Activated T-cell treated with anti-CD3 and anti-CD28 coated beads, Interleukin-2, amount 50 U/mL, for 72 hours (primary cell): ENCODE results near the gene AGL. TPM values are rescaled to one million over a fixed set of nuclear protein-coding genes. Genes with fewer than 3 reads are reported as not detected.
A peak's percentile ranks its signal among the peaks of the same experiment; 100 is the strongest.

Experiments used
- ATAC-seq, 2 donors: fragments of 150-1000 bp; cut with Tn5 transposase; replicated peaks in 1 of 2; 2 replicates each; pipeline ENCODE4 v1.10.0; 2021; ENCODE audit warnings: moderate library complexity in 2 of 2, mild to moderate bottlenecking in 1 of 2
- DNase-seq, 2 donors: peaks; one replicate each; pipeline ENCODE4 v3.0.0; 2021 to 2022; ENCODE audit warnings: mixed read lengths in 1 of 2
- H3K27ac Mint-ChIP-seq: one replicate; pipeline ENCODE4 v1.8.0; 2022; ENCODE audit warnings: mild to moderate bottlenecking, moderate library complexity, mixed read lengths
- H3K27me3 Mint-ChIP-seq: one replicate; pipeline ENCODE4 v1.8.0; 2022; ENCODE audit warnings: low read depth, mixed read lengths
- H3K36me3 Mint-ChIP-seq, 2 donors: one replicate each; pipeline ENCODE4 v1.8.0; 2022; ENCODE audit warnings: mixed read lengths in 2 of 2, mild to moderate bottlenecking in 1 of 2; ENCODE audit not compliant: insufficient read depth in 2 of 2
- H3K4me1 Mint-ChIP-seq: one replicate; pipeline ENCODE4 v1.8.0; 2022; ENCODE audit warnings: low read depth, mixed read lengths
- H3K4me3 Mint-ChIP-seq, 2 donors: one replicate each; pipeline ENCODE4 v1.8.0; 2022; ENCODE audit warnings: mild to moderate bottlenecking in 2 of 2, mixed read lengths in 2 of 2, moderate library complexity in 2 of 2
- H3K9me3 Mint-ChIP-seq, 2 donors: one replicate each; pipeline ENCODE4 v1.8.0; 2022; ENCODE audit warnings: mixed read lengths in 2 of 2
- total RNA-seq, 2 donors: library from RNA; stranded (reverse); gene quantifications; one replicate each; pipeline ENCODE4 v1.2.3, GENCODE V29; 2022

AGL gene
- 10 to 100 TPM; 21.8 to 23.8 TPM for total RNA-seq

DNA sequence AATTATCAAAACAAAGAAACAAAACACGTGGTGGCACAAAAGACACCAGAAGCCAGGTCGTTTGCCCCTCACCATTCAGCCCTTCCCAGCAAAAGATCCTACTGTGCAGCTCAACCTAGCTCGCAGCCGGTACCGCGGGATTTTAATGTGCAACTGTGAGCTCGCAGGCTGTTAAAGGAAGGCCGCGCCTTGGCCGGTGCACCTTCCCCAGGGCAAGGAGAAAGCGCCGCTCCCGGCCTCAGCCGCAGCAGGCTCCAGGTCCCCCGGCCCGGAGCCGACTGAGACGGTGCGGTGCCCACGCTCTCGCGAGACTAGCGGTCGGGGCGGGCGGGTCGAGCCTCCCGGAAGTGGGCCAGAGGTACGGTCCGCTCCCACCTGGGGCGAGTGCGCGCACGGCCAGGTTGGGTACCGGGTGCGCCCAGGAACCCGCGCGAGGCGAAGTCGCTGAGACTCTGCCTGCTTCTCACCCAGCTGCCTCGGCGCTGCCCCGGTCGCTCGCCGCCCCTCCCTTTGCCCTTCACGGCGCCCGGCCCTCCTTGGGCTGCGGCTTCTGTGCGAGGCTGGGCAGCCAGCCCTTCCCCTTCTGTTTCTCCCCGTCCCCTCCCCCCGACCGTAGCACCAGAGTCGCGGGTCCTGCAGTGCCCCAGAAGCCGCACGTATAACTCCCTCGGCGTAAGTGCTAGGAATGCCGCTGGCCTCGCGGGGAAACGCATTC, at the start of gene AGL:
Gene AGL, plus strand, starts transcription at position 618 of the 715 bp plus-strand sequence. CDS start 682 bp downstream, outside the sequence.
- H3K36me3 Mint-ChIP-seq, result peaks cover 3 to 13% of the 10 kb centered on the region in 2 donors
- peak within 1 kb of the TSS; percentile 97 to 98 for H3K4me3 Mint-ChIP-seq
- peak within 1 kb of the TSS; percentile 98 for H3K27ac Mint-ChIP-seq
- H3K9me3 Mint-ChIP-seq, result no peaks in the 10 kb centered on the region
- H3K27me3 Mint-ChIP-seq, result no peaks in the 10 kb centered on the region
- peaks cover 54% of the 10 kb centered on the region for H3K4me1 Mint-ChIP-seq
- peak; percentile 99 for ATAC-seq
- DNase-seq, result peak; percentile 92 to 93

DNA sequence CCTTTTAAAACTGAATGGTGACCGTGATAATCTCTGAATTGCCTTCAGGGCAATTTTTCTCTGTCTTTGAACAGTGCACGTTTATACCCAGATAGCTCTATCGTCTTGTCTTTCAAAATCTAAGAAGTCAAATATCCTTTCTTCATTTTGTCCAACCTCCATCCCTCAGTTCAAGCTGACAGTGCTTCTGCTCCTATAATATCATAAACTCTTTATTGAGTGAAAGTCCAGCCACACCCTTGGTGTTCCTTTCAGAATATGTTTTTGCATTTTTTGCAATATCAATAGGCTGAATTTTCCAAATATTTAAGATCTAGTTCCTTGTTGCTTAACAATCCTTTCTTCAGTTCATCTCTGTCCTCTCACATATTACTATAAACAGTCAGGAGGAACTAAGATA, 48.6 kb upstream of the AGL start:
- Mint-ChIP-seq H3K27ac (no peak overlapping the region), H3K4me1 (no peaks in the 10 kb centered on the region), H3K9me3 (no peaks in the 10 kb centered on the region), H3K27me3 (peaks cover 11% of the 10 kb centered on the region), H3K4me3 (no peak overlapping the region), H3K36me3 (no peaks in the 10 kb centered on the region)
- no peak for DNase-seq
- ATAC-seq, result no peak

DNA sequence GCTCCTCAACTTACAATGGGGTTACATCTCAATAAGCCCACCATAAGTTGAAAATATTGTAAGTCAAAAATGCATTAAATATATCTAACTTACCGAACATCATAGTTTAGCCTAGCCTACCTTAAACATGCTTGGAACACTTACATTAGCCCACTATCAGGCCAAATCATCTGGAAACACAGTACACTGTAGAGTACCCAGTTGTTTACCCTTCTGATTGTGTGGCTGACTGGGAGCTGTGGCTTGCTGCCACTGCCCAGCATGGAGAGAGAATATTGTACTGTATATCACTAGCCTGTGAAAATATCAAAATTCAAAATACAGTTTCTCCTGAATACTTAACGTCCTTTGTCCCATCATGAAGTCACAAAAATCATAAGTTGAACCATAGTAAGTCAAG, 43.3 kb upstream of the AGL start:
- no peak overlapping the region for H3K4me3 Mint-ChIP-seq
- ATAC-seq, result no peak
- no peak for DNase-seq
- peaks cover 7% of the 10 kb centered on the region for H3K27me3 Mint-ChIP-seq
- peaks cover 4% of the 10 kb centered on the region for H3K4me1 Mint-ChIP-seq
- H3K36me3 Mint-ChIP-seq, result no peaks in the 10 kb centered on the region
- H3K9me3 Mint-ChIP-seq, result no peaks in the 10 kb centered on the region
- no peak overlapping the region for H3K27ac Mint-ChIP-seq

DNA sequence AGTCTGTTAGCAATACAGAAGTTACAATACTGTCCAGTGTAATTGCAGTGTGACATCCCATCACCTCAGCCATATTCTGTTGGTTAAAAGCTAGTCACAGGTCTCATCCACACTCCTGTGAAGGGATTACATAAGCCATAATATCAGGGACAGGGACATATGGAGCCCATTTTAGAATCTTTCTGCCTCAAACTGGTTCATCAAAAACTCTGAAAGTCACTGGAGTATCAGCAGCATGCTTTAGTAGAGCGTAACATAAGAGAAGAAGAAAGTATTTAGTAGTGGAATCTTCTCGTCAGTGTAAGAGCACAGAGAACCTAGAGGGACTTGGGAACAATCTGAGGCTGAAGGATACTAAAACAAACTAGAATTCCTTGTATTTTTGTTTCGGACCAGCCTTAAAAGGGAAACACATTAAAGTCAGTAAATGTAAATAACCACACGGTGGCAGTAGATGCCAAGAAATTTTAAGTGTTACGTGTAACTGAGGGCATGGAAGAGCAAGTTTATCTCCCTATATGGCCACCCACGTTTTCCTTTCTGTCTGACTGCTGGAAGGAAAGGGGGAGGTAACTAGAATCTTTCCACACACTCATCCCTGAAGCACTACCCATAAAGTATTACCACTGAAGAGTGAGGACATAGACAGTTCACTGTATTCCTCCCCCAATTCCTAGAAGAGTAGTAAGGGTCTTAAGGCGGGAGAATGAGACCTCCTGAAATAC, 41.6 kb upstream of the AGL start:
- H3K4me3 Mint-ChIP-seq, result peak overlapping the region; percentile 32 to 62
- H3K27ac Mint-ChIP-seq, result no peak overlapping the region
- no peaks in the 10 kb centered on the region for H3K36me3 Mint-ChIP-seq

DNA sequence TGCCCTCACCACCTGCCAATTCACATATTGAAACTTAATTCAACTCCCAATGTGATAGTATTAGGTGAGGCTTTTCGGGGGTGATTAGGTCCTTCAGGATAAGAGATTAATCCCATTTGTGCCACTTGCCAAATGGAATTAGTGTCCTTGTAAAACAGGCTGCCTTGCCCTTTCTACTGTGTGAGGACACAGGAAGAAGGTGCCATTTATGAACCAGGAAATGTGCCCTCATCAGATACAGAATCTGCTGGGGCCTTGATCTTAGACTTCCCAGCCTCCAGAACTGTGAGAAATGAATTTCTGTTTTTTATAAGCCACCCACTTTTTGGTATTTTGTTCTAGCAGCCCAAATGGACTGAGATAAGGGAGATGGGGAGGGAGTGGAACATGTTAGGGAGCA, 39.1 kb upstream of the AGL start:
- no peak for DNase-seq
- H3K4me1 Mint-ChIP-seq, result peaks cover 4% of the 10 kb centered on the region
- peaks cover 7% of the 10 kb centered on the region for H3K27me3 Mint-ChIP-seq
- no peak overlapping the region for H3K4me3 Mint-ChIP-seq
- H3K36me3 Mint-ChIP-seq, result no peaks in the 10 kb centered on the region
- H3K9me3 Mint-ChIP-seq, result no peaks in the 10 kb centered on the region
- no peak for ATAC-seq
- H3K27ac Mint-ChIP-seq, result no peak overlapping the region

More for the DNA sequence above, 41.6 kb upstream of the AGL start:
- ATAC-seq (peak; percentile 88 to 89), DNase-seq (peak; percentile 31 to 51)
- peaks cover 7% of the 10 kb centered on the region for H3K27me3 Mint-ChIP-seq
- no peaks in the 10 kb centered on the region for H3K9me3 Mint-ChIP-seq
- H3K4me1 Mint-ChIP-seq, result peaks cover 4% of the 10 kb centered on the region

DNA sequence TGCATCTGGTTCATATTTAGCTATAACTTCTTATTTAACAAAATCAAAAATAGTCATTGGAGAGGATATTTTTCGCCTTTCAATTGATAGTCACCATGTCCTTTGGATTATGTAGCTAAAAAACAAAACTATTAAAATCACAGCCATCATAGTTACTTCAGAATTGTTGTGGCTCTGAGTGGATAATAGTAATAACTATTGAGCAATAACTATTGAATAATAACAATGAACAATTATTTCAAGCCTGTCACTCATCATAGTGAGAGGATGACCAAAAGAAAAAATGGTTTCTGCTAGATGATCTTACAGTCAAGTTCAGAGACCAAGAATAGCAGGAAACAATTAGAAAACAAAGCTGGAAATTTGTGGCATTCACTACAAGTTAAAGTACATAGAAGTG, 38.4 kb upstream of the AGL start:
- Mint-ChIP-seq H3K27ac (no peak overlapping the region), H3K36me3 (no peaks in the 10 kb centered on the region), H3K9me3 (no peaks in the 10 kb centered on the region), H3K4me1 (peaks cover 4% of the 10 kb centered on the region), H3K27me3 (peaks cover 7% of the 10 kb centered on the region), H3K4me3 (no peak overlapping the region)
- ATAC-seq, result no peak
- DNase-seq, result no peak

DNA sequence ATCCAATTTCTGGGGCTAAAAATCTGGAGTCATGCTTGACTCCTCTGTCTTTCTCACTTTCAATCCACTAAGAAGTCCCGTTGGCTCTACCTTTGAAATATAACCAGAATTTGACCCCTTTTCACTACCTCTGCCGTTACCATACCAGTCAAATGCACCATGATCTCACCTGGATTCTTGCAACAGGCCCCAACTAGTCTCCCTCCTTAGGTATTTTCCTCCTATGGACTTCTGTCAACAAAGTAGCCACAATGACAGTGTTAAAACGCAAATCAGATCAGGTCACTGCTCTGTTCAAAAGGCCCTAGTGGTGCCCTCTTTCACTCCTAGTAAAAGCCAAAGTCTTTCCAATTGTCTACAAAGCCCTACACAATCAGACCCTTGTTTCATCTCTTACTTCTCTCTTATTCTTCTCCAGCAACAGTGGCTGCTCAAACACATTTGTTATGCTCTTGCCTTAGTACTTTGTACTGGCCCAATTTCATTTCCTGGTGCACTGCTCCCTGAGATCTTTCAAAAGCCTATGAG, 35.7 kb upstream of the AGL start:
- no peak overlapping the region for H3K27ac Mint-ChIP-seq
- peaks cover 4% of the 10 kb centered on the region for H3K4me1 Mint-ChIP-seq
- ATAC-seq, result no peak
- H3K27me3 Mint-ChIP-seq, result no peaks in the 10 kb centered on the region
- no peak for DNase-seq
- no peaks in the 10 kb centered on the region for H3K36me3 Mint-ChIP-seq
- H3K9me3 Mint-ChIP-seq, result no peaks in the 10 kb centered on the region
- no peak overlapping the region for H3K4me3 Mint-ChIP-seq

DNA sequence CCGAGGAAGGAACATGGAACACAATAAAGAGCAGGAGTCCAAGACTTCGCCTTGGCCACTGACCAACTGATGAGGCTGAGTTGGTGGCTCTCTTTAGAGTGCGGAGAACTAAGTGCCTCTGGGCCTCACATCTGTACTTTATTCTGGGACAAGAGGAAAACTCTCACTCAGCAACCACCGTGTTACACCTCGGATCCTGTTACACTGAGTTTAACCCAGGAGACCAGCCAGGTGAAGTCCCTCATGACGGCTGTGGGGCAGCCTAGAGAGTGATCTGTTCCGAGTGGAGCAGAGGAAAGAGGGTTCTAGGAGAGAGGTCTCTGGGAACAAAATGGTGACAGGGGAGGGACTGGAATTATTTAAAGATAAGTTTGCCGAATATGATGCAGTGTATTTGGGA, 33.5 kb upstream of the AGL start:
- no peaks in the 10 kb centered on the region for H3K36me3 Mint-ChIP-seq
- peaks cover 15% of the 10 kb centered on the region for H3K4me1 Mint-ChIP-seq
- H3K4me3 Mint-ChIP-seq, result no peak overlapping the region
- H3K27ac Mint-ChIP-seq, result no peak overlapping the region
- no peaks in the 10 kb centered on the region for H3K9me3 Mint-ChIP-seq
- DNase-seq (no peak), ATAC-seq (no peak)
- no peaks in the 10 kb centered on the region for H3K27me3 Mint-ChIP-seq

DNA sequence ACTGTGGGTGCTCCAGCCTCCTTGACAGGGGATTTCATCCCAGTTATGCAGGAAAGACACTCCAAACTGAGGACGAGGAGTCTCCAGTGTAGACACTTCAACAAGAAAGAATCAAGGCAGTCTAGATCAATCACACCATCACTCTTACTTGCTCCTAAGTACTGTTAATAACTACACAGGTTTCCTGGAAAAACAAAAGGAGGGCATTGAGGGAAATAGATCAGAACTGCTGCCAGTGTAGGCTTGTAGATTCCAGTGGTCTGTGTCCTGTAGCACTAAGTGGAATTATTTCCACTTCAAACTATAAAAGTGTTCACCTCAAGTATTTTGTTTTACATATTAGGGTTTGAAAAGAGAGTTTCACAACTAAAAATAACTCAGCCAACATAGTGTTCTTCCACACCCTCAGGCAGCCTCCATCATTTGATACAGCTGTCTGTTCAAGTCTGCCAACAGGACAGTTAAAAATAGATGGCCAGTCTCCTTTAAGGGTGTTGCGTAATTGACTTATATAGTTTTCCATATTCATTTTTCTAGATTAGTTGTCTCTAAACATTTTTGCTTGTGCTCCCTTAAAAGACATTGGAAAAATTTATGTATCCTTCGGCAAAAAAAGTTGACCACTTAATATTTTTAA, 32.0 kb upstream of the AGL start:
- H3K4me3 Mint-ChIP-seq, result no peak overlapping the region

DNA sequence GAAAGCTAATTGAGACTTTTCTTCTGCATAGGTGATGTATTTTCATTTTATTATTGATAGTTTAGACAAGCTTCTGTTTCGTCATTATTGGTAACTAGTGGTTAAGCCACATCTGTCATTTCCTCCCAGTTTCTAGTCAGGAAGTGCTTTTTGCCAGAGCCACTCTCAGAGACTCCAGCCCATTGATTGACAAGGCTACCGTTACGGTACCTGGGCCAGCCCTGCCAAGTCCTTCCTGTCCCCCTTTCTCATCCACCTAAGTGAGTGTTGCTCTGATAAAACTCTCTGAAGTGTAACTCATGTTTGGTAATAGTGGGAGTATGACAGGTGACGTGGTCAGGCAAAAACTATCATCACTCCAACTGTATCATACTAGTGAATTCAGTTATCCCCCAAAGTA, 29.6 kb upstream of the AGL start:
- H3K27ac Mint-ChIP-seq, result peak overlapping the region; percentile 21
- H3K4me3 Mint-ChIP-seq, result peak overlapping the region; percentile 6 to 13
- H3K4me1 Mint-ChIP-seq, result peaks cover 15% of the 10 kb centered on the region

More for the DNA sequence above, 32.0 kb upstream of the AGL start:
- no peak for ATAC-seq
- no peaks in the 10 kb centered on the region for H3K36me3 Mint-ChIP-seq
- no peaks in the 10 kb centered on the region for H3K9me3 Mint-ChIP-seq
- no peak for DNase-seq
- H3K27me3 Mint-ChIP-seq, result no peaks in the 10 kb centered on the region
- H3K4me1 Mint-ChIP-seq, result peaks cover 15% of the 10 kb centered on the region
- no peak overlapping the region for H3K27ac Mint-ChIP-seq

DNA sequence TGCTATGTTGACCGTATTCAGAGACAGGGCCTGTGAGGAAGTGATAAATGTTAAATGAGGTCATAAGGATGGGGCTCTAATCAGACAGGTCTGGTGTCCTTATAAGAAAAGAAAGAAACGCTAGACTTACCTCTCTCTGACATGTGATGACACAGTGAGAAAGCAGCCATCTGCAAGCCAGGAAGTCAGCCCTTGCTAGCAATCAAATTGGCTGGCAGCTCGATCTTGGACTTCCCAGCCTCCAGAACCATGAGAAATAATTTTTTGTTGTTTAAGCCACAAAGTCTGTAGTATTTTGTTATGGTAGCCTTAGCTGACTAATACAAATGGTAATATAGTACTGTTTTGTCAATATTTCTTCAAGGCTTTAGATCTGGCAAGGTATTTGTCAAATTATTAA, 25.1 kb upstream of the AGL start:
- H3K4me1 Mint-ChIP-seq, result peaks cover 9% of the 10 kb centered on the region
- no peaks in the 10 kb centered on the region for H3K27me3 Mint-ChIP-seq
- no peaks in the 10 kb centered on the region for H3K36me3 Mint-ChIP-seq
- ATAC-seq, result no peak
- no peaks in the 10 kb centered on the region for H3K9me3 Mint-ChIP-seq
- H3K4me3 Mint-ChIP-seq, result no peak overlapping the region
- no peak for DNase-seq
- H3K27ac Mint-ChIP-seq, result no peak overlapping the region

More for the DNA sequence above, 29.6 kb upstream of the AGL start:
- ATAC-seq (peak; percentile 95 to 98), DNase-seq (peak; percentile 33 to 43)
- Mint-ChIP-seq H3K27me3 (no peaks in the 10 kb centered on the region), H3K9me3 (no peaks in the 10 kb centered on the region), H3K36me3 (no peaks in the 10 kb centered on the region)

DNA sequence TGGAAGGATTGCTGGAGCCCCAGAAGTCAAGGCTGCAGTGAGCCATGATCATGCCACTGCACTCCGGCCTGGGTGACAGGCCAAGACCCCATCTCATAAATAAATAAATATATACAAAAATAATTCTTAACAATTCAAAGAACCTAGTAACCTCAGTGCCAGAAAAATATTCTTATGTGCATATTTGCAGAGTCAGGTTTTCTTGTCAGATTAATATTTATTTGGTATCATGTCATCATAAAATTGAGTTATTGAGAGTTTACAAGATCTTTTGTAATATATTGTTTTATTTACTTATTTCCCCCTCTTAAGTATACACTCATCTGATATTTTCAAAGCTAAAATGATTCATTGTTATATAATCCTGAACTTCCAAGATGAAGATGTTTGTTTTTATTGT, 24.5 kb upstream of the AGL start:
- ATAC-seq, result no peak
- no peaks in the 10 kb centered on the region for H3K9me3 Mint-ChIP-seq

DNA sequence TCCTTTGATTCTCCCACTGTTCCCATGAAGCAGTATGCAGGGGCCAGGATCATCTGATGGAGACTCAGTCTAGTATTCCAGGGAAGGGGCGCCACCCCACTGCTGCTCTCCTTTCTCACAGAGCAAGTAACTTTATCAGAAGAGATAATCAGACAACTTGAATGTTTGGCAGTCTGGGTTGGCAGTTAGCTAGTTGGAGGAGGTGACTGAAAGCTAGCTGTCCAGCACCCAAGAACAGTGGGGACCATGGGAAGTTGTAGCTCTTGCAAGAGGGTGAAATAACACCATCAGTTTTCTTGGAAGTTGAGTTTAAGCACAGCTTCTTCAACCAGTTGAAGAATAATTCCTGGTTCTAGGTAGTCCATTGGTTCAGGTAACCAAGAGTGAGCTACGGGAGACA, 22.2 kb upstream of the AGL start:
- Mint-ChIP-seq H3K27me3 (no peaks in the 10 kb centered on the region), H3K4me3 (no peak overlapping the region), H3K36me3 (peaks cover 0 to 2% of the 10 kb centered on the region in 2 donors), H3K4me1 (no peaks in the 10 kb centered on the region), H3K27ac (no peak overlapping the region), H3K9me3 (peaks cover 0 to 3% of the 10 kb centered on the region in 2 donors)
- ATAC-seq (no peak), DNase-seq (no peak)

More for the DNA sequence above, 24.5 kb upstream of the AGL start:
- Mint-ChIP-seq H3K27ac (no peak overlapping the region), H3K36me3 (no peaks in the 10 kb centered on the region), H3K27me3 (no peaks in the 10 kb centered on the region), H3K4me3 (no peak overlapping the region), H3K4me1 (peaks cover 4% of the 10 kb centered on the region)
- DNase-seq, result no peak
